GM06990 (cell line): ENCODE results near the gene AFDN.

Experiments
- DNase-seq: peaks from one replicate; pipeline ENCODE4 v3.0.0-alpha.2; 2011; ENCODE audit not compliant: insufficient read length; ENCODE audit errors: extremely low read depth
- H3K27me3 ChIP-seq: replicated peaks from 2 replicates; pipeline ENCODE4 v1.6.0; 2011; ENCODE audit warnings: low read length; ENCODE audit not compliant: control insufficient read depth, insufficient read depth
- H3K36me3 ChIP-seq: 2 replicates; pipeline ENCODE4 v1.5.1; 2011; ENCODE audit warnings: low read length; ENCODE audit not compliant: control insufficient read depth, insufficient read depth
- H3K4me3 ChIP-seq: replicated peaks from 2 replicates; pipeline ENCODE4 v1.5.1; 2011; ENCODE audit warnings: low read depth, mild to moderate bottlenecking, control low read depth, low read length
- TF ChIP-seq, protein P1 (sequence below): IDR thresholded peaks from 2 replicates; pipeline ENCODE4 v1.5.1; 2011; ENCODE audit warnings: low read length, control low read depth, mild to moderate bottlenecking, inconsistent platforms; ENCODE audit not compliant: insufficient read depth, poor library complexity, severe bottlenecking

The AFDN gene

DNA sequence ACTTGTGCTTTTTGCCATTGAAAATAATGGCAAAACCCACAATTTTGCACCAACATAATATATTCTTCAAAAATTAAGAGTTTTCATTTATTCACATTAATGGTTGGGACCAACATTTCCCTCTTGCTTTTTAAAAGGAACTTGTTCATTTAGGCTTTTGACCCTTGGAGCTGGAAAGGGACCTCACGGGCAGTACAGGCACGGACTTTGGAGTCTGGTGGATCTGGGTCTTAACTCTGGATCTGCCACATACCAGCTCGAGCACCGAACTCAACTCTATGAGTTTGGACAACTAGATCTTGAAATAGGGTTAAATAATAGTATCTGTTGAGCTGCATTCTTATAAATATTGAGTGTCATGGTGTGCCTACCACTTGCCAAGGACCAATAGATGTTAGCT is 37.2 kb downstream of the AFDN start:
- Histone ChIP-seq H3K27me3 (no peaks in the 10 kb centered on the region), H3K4me3 (no peak overlapping the region), H3K36me3 (no peaks in the 10 kb centered on the region; the same call in 1 of the 2 replicates)
- DNase-seq = no peak
- TF ChIP-seq, protein P1, sequence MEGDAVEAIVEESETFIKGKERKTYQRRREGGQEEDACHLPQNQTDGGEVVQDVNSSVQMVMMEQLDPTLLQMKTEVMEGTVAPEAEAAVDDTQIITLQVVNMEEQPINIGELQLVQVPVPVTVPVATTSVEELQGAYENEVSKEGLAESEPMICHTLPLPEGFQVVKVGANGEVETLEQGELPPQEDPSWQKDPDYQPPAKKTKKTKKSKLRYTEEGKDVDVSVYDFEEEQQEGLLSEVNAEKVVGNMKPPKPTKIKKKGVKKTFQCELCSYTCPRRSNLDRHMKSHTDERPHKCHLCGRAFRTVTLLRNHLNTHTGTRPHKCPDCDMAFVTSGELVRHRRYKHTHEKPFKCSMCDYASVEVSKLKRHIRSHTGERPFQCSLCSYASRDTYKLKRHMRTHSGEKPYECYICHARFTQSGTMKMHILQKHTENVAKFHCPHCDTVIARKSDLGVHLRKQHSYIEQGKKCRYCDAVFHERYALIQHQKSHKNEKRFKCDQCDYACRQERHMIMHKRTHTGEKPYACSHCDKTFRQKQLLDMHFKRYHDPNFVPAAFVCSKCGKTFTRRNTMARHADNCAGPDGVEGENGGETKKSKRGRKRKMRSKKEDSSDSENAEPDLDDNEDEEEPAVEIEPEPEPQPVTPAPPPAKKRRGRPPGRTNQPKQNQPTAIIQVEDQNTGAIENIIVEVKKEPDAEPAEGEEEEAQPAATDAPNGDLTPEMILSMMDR = no peak

DNA sequence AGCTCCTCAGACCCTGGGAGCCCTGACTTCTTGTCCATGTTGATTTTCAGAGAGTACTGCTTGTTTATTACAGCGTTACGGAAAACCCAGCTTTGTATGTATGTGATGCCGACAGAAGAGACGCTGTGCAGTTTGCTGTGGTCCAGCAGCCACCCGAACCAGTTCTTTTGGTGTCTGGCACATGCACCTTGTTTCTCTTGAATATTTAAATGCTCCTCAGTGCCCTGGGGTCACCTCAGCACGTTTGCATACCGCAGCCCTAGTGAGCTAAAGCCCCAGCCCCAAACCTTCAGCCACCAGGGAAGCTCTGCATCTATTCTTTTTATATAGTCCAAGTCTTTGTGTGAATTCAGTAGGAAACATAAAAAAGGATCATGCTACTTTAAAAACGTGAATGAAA is 39.9 kb downstream of the AFDN start:
- Histone ChIP-seq H3K27me3 (no peaks in the 10 kb centered on the region), H3K4me3 (no peak overlapping the region), H3K36me3 (no peaks in the 10 kb centered on the region; the same call in 1 of the 2 replicates)
- TF ChIP-seq, protein P1 = no peak
- DNase-seq = no peak

GRCh38 chr6:167870321-167870720 is 43.6 kb downstream of the AFDN start:
- TF ChIP-seq, protein P1 = no peak
- no peaks in the 10 kb centered on the region for H3K36me3 ChIP-seq
- DNase-seq = no peak
- H3K27me3 ChIP-seq = no peaks in the 10 kb centered on the region
- H3K4me3 ChIP-seq = no peak overlapping the region

DNA sequence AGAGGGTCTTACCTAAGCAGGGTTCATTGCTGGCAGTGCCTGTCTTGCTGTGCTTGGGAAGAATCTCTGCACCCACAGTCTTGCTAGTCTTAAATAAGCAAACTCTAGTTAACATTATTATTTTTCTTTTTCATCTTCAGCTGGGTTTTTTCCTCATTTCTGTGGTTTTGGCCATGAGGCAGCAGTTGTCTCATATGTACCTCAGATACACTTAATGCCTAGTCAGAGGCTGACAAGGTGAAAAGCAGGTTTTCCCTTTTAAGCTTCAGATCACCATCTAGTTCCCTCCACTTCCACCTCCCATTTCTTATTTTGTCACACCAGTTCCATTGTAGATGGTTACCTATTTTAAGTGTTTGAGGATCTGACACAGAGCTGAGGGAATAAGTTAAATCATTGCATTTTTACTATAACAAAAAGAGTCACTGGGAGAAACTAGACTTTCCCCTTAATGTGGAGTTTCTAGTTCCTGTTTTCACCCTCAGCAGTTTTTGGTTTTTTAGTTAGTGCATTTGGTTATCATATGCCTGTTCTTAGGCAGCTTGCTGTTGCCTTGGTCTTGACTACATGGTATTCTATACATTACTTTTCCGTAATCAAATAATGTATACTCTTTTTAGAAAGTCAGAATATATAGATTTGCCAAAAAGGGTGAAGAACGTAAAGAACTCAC is 46.0 kb downstream of the AFDN start:
- TF ChIP-seq, protein P1 = no peak
- H3K27me3 ChIP-seq = no peaks in the 10 kb centered on the region
- H3K36me3 ChIP-seq = no peaks in the 10 kb centered on the region
- H3K4me3 ChIP-seq = no peak overlapping the region
- DNase-seq = no peak

GRCh38 chr6:167877994-167878779 is 51.5 kb downstream of the AFDN start:
- no peaks in the 10 kb centered on the region; the same call in 1 of the 2 replicates for H3K36me3 ChIP-seq
- H3K4me3 ChIP-seq = no peak overlapping the region
- TF ChIP-seq, protein P1 = no peak
- no peak for DNase-seq
- H3K27me3 ChIP-seq = no peaks in the 10 kb centered on the region
